Loucy (cell line): ENCODE results near the gene SYNPR.

Experiments used
- H2AFZ ChIP-seq: fragments of 200-600 bp; sonication (generic); 2 replicates; pipeline ENCODE4 v1.6.0; 2016; ENCODE audit warnings: antibody characterized with exemption, mild to moderate bottlenecking, low read length, moderate library complexity
- H3F3A ChIP-seq: fragments of 200-600 bp; 2 replicates; pipeline ENCODE4 v1.6.0; 2016; ENCODE audit warnings: antibody characterized with exemption, low read depth, mild to moderate bottlenecking
- H3K27me3 ChIP-seq: fragments of 200-600 bp; sonication (generic); 2 replicates; pipeline ENCODE4 v1.6.1; 2014; ENCODE audit warnings: low read length, mild to moderate bottlenecking; ENCODE audit not compliant: insufficient read depth, poor library complexity, severe bottlenecking
- H3K36me3 ChIP-seq: fragments of 200-600 bp; sonication (generic); 2 replicates; pipeline ENCODE4 v1.6.1; 2016; ENCODE audit warnings: low read length; ENCODE audit not compliant: insufficient read depth
- H3K4me1 ChIP-seq: fragments of 200-600 bp; sonication (generic); 2 replicates; pipeline ENCODE4 v1.5.1; 2014; ENCODE audit warnings: low read length, mild to moderate bottlenecking; ENCODE audit not compliant: insufficient read depth, poor library complexity, severe bottlenecking
- H3K4me2 ChIP-seq: fragments of 200-600 bp; sonication (generic); 2 replicates; pipeline ENCODE4 v1.6.0; 2014; ENCODE audit warnings: antibody characterized with exemption, low read length, low read depth, mild to moderate bottlenecking; ENCODE audit not compliant: poor library complexity, severe bottlenecking
- H3K4me3 ChIP-seq: fragments of 200-600 bp; sonication (generic); 2 replicates; pipeline ENCODE4 v1.5.1; 2014; ENCODE audit warnings: low read length, mild to moderate bottlenecking, mixed read lengths; ENCODE audit not compliant: poor library complexity, severe bottlenecking
- H3K79me2 ChIP-seq: fragments of 200-600 bp; sonication (generic); 2 replicates; pipeline ENCODE4 v1.6.1; 2014; ENCODE audit warnings: low read length; ENCODE audit not compliant: insufficient read depth
- H3K9ac ChIP-seq: fragments of 200-600 bp; sonication (generic); 2 replicates; pipeline ENCODE4 v1.6.0; 2014; ENCODE audit warnings: mild to moderate bottlenecking, low read depth, low read length, moderate library complexity; ENCODE audit not compliant: poor library complexity, severe bottlenecking
- H3K9me2 ChIP-seq: fragments of 200-600 bp; sonication (generic); replicated peaks from 2 replicates; pipeline ENCODE4 v1.6.1; 2016; ENCODE audit warnings: low read depth, low read length, mixed read lengths
- H3K9me3 ChIP-seq: fragments of 200-600 bp; sonication (generic); 2 replicates; pipeline ENCODE4 v1.6.1; 2014; ENCODE audit warnings: mild to moderate bottlenecking, antibody characterized with exemption, low read length, low read depth; ENCODE audit not compliant: insufficient read depth
- H4K20me1 ChIP-seq: fragments of 200-600 bp; sonication (generic); 2 replicates; pipeline ENCODE4 v1.6.0; 2014; ENCODE audit warnings: antibody characterized with exemption, low read length, mild to moderate bottlenecking; ENCODE audit not compliant: insufficient read depth, poor library complexity, severe bottlenecking
- CTCF ChIP-seq: fragments of 200-600 bp; sonication (generic); conservative IDR thresholded peaks from 2 replicates; pipeline ENCODE4 v1.5.1; 2014; ENCODE audit warnings: mild to moderate bottlenecking, antibody characterized with exemption, low read length
- EZH2phosphoT487 ChIP-seq: fragments of 200-600 bp; IDR thresholded peaks from 2 replicates; pipeline ENCODE4 v1.6.1; 2018; ENCODE audit warnings: antibody characterized with exemption, mild to moderate bottlenecking, moderate library complexity, borderline replicate concordance

Gene SYNPR

GRCh38 chr3:63441262-63441661, 163.2 kb downstream of the SYNPR start:
- H3K27me3 ChIP-seq = no peaks in the 10 kb centered on the region
- H3K9ac ChIP-seq = no peak overlapping the region
- H2AFZ ChIP-seq = no peak overlapping the region
- no peaks in the 10 kb centered on the region for H3K9me2 ChIP-seq
- no peaks in the 10 kb centered on the region for H3F3A ChIP-seq
- no peaks in the 10 kb centered on the region for H3K79me2 ChIP-seq
- H3K9me3 ChIP-seq = no peaks in the 10 kb centered on the region
- no peak overlapping the region for H3K4me2 ChIP-seq
- TF ChIP-seq CTCF (no peak), EZH2phosphoT487 (no peak)
- H3K4me3 ChIP-seq = no peak overlapping the region
- no peaks in the 10 kb centered on the region for H3K4me1 ChIP-seq
- no peaks in the 10 kb centered on the region for H4K20me1 ChIP-seq
- no peaks in the 10 kb centered on the region for H3K36me3 ChIP-seq

- no peaks in the 10 kb centered on the region for H3F3A ChIP-seq
- no peaks in the 10 kb centered on the region for H3K9me2 ChIP-seq
- H3K4me3 ChIP-seq = no peak overlapping the region
- no peaks in the 10 kb centered on the region for H3K27me3 ChIP-seq
- no peak overlapping the region for H3K9ac ChIP-seq
- no peak for TF ChIP-seq EZH2phosphoT487
- no peak for TF ChIP-seq CTCF
- H2AFZ ChIP-seq = no peak overlapping the region
- H3K9me3 ChIP-seq = no peaks in the 10 kb centered on the region
- no peaks in the 10 kb centered on the region for H4K20me1 ChIP-seq
- H3K79me2 ChIP-seq = no peaks in the 10 kb centered on the region
- H3K36me3 ChIP-seq = no peaks in the 10 kb centered on the region
- H3K4me1 ChIP-seq = no peaks in the 10 kb centered on the region
- H3K4me2 ChIP-seq = no peak overlapping the region
Observed at GRCh38 chr3:63442918-63443317, 164.8 kb downstream of the SYNPR start.

- H3K79me2 ChIP-seq = no peaks in the 10 kb centered on the region
- no peak overlapping the region for H3K4me3 ChIP-seq
- no peak overlapping the region for H3K4me2 ChIP-seq
- no peaks in the 10 kb centered on the region for H3F3A ChIP-seq
- no peaks in the 10 kb centered on the region for H3K27me3 ChIP-seq
- H4K20me1 ChIP-seq = no peaks in the 10 kb centered on the region
- H3K36me3 ChIP-seq = no peaks in the 10 kb centered on the region
- no peaks in the 10 kb centered on the region for H3K9me3 ChIP-seq
- H2AFZ ChIP-seq = no peak overlapping the region
- no peaks in the 10 kb centered on the region for H3K9me2 ChIP-seq
- H3K9ac ChIP-seq = no peak overlapping the region
- TF ChIP-seq EZH2phosphoT487 (no peak), CTCF (no peak)
- no peaks in the 10 kb centered on the region for H3K4me1 ChIP-seq
Observed at GRCh38 chr3:63450023-63450422, 171.9 kb downstream of the SYNPR start.
